ENCODE results near the gene PGC.

DNA sequence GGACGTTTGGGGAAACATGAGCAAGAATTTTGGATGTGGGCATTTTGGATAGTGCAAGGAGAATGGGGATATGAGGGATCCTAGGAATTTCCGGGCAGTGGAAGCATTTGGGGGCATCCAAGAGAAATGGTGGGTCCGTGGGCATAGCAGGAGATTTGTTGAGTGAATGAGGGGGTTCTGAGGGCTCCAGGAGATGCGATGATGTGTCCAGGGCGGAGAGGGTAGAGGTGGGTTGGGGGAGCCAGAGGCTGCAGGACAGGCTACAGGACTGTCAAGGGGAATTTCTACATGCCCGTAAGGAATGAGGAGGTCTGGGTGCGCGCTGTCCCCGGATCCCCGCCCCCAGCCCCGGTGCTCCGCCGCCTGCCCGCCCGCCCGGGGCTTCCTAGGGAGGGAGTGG lies 32.1 kb upstream of the PGC start:
- no peak for TF ChIP-seq POLR2AphosphoS5 (IDR thresholded peaks at IDR 0.05)
- TF ChIP-seq, protein P1, sequence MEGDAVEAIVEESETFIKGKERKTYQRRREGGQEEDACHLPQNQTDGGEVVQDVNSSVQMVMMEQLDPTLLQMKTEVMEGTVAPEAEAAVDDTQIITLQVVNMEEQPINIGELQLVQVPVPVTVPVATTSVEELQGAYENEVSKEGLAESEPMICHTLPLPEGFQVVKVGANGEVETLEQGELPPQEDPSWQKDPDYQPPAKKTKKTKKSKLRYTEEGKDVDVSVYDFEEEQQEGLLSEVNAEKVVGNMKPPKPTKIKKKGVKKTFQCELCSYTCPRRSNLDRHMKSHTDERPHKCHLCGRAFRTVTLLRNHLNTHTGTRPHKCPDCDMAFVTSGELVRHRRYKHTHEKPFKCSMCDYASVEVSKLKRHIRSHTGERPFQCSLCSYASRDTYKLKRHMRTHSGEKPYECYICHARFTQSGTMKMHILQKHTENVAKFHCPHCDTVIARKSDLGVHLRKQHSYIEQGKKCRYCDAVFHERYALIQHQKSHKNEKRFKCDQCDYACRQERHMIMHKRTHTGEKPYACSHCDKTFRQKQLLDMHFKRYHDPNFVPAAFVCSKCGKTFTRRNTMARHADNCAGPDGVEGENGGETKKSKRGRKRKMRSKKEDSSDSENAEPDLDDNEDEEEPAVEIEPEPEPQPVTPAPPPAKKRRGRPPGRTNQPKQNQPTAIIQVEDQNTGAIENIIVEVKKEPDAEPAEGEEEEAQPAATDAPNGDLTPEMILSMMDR (IDR thresholded peaks at IDR 0.05 in 8 of 11, conservative IDR thresholded peaks at IDR 0.05 in 3 of 11) = no peak
